Measurements from ENCODE around the gene CLUH. TPM values are rescaled to one million over a fixed set of nuclear protein-coding genes. Genes with fewer than 3 reads are reported as not detected.

The CLUH gene
- polyA plus RNA-seq, 2 of the 4 experiments (the other 2 are of a cell fraction), result 23.6 to 93.1 TPM

DNA sequence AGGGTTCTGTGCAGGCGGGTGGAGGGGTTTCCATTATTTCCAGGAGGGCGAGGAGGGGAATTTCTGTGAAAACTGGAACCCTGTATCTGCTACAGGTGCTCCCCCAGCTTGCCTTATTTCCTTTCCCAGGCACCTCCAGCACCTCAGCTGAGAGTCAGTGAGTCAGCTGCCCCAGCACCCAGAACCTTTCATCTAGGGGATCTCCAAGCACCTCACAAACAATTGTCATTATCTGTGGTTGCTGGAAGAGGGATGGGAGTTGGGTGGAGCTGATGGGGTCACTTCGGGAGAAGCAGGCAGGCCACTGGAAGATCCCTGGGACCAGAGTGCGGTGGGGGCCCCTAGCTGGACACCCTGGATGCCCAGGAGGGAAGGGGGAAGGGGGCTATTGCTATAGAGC is 10.0 kb upstream of the CLUH start:
- WGBS (ENCODE audit: missing lambda C conversion rate), result 52% methylated on average over 3 of the region's 4 CpGs
- Histone ChIP-seq H3K4me2 (no peak overlapping the region), H3K9me3 (0 out of 3 replicates have a peak, but pooled peaks cover 4% of the 10 kb centered on the region), H3K4me1 (no peaks in the 10 kb centered on the region), H3K4me3 (no peak overlapping the region), H3K27ac (no peak overlapping the region)
- CTCF ChIA-PET, result interaction anchor here (1.0 to 2.1 kb wide), 5 partner anchors 9 to 291 kb away, joined by 3 to 6 read pairs (median 4); no protein-coding TSS in a partner anchor
- POLR2A ChIA-PET, result no interaction called here
- ATAC-seq (no peak; a peak in 1 of 6 replicates), FAIRE-seq (no peak), DNase-seq (ENCODE audit: low read depth in 1 of 2, low spot score in 1 of 2) (no peak)
- TF ChIP-seq BHLHE40 (IDR thresholded peaks at IDR 0.05; ENCODE audit: low read depth, low read length), result no peak
- TF ChIP-seq RAD21 (conservative IDR thresholded peaks at IDR 0.05 in 1 of 2, IDR thresholded peaks at IDR 0.05 in 1 of 2), result no peak
- TF ChIP-seq, protein P1, sequence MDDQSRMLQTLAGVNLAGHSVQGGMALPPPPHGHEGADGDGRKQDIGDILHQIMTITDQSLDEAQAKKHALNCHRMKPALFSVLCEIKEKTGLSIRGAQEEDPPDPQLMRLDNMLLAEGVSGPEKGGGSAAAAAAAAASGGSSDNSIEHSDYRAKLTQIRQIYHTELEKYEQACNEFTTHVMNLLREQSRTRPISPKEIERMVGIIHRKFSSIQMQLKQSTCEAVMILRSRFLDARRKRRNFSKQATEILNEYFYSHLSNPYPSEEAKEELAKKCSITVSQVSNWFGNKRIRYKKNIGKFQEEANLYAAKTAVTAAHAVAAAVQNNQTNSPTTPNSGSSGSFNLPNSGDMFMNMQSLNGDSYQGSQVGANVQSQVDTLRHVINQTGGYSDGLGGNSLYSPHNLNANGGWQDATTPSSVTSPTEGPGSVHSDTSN (IDR thresholded peaks at IDR 0.05), result no peak
- TF ChIP-seq ZFP36 (IDR thresholded peaks at IDR 0.05; ENCODE audit: borderline replicate concordance, partially characterized antibody), result no peak
- TF ChIP-seq CBX2 (IDR thresholded peaks at IDR 0.05; ENCODE audit: borderline replicate concordance, low read depth), result no peak
- TF ChIP-seq, protein P2, sequence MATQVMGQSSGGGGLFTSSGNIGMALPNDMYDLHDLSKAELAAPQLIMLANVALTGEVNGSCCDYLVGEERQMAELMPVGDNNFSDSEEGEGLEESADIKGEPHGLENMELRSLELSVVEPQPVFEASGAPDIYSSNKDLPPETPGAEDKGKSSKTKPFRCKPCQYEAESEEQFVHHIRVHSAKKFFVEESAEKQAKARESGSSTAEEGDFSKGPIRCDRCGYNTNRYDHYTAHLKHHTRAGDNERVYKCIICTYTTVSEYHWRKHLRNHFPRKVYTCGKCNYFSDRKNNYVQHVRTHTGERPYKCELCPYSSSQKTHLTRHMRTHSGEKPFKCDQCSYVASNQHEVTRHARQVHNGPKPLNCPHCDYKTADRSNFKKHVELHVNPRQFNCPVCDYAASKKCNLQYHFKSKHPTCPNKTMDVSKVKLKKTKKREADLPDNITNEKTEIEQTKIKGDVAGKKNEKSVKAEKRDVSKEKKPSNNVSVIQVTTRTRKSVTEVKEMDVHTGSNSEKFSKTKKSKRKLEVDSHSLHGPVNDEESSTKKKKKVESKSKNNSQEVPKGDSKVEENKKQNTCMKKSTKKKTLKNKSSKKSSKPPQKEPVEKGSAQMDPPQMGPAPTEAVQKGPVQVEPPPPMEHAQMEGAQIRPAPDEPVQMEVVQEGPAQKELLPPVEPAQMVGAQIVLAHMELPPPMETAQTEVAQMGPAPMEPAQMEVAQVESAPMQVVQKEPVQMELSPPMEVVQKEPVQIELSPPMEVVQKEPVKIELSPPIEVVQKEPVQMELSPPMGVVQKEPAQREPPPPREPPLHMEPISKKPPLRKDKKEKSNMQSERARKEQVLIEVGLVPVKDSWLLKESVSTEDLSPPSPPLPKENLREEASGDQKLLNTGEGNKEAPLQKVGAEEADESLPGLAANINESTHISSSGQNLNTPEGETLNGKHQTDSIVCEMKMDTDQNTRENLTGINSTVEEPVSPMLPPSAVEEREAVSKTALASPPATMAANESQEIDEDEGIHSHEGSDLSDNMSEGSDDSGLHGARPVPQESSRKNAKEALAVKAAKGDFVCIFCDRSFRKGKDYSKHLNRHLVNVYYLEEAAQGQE (IDR thresholded peaks at IDR 0.05), result no peak
- TF ChIP-seq RARB (CRISPR knock-in tag; IDR thresholded peaks at IDR 0.05), result no peak
- TF ChIP-seq FOSL2 (IDR thresholded peaks at IDR 0.05), result no peak
- TF ChIP-seq FOSL2 (CRISPR knock-in tag; IDR thresholded peaks at IDR 0.05), result no peak
- TF ChIP-seq CHD2 (IDR thresholded peaks at IDR 0.05; ENCODE audit: low read length, partially characterized antibody), result no peak
- TF ChIP-seq, protein P3, sequence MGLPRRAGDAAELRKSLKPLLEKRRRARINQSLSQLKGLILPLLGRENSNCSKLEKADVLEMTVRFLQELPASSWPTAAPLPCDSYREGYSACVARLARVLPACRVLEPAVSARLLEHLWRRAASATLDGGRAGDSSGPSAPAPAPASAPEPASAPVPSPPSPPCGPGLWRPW (IDR thresholded peaks at IDR 0.05), result no peak
- no peak for TF ChIP-seq ZSCAN20 (CRISPR knock-in tag; IDR thresholded peaks at IDR 0.05)

DNA sequence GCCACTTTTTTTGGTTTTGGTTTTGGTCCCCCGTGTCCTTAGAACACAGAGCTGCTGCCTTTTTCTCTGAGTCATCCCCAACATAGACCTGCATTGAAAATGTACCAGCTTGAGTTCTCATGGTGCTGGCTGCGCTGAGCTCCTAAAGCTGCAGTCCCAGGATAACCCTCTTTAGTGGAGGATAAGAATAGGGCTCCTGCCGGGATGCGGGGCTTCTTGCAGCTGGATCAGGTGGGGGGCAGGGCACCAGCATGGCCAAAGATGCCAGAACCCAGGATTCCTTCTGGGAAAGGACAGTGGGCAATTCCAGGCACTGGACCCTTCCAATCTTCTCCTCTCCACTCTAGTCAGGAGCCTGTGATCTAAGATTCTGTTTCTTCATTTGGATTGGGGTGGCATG is 8.3 kb upstream of the CLUH start:
- Histone ChIP-seq H3K9me3 (0 out of 3 replicates have a peak, but pooled peaks cover 4% of the 10 kb centered on the region), H3K27ac (no peak overlapping the region), H3K4me2 (no peak overlapping the region), H3K4me1 (no peaks in the 10 kb centered on the region), H3K4me3 (no peak overlapping the region)
- TF ChIP-seq SMC3 (IDR thresholded peaks at IDR 0.05) (no peak), PHF8 (IDR thresholded peaks at IDR 0.05; ENCODE audit: borderline replicate concordance, low read depth) (no peak), TP53 (CRISPR knock-in tag; IDR thresholded peaks at IDR 0.05) (no peak), MYC (IDR thresholded peaks at IDR 0.05; ENCODE audit: borderline replicate concordance, low read length) (no peak), POLR2A (IDR thresholded peaks at IDR 0.05; ENCODE audit: low read length) (no peak), RAD21 (conservative IDR thresholded peaks at IDR 0.05 in 1 of 2, IDR thresholded peaks at IDR 0.05 in 1 of 2) (no peak), JUN (IDR thresholded peaks at IDR 0.05) (no peak), HOXA7 (CRISPR knock-in tag; IDR thresholded peaks at IDR 0.05) (no peak), POLR2AphosphoS2 (conservative IDR thresholded peaks at IDR 0.05; ENCODE audit: low read length) (no peak), EHF (CRISPR knock-in tag; IDR thresholded peaks at IDR 0.05) (no peak), FOSL2 (IDR thresholded peaks at IDR 0.05) (no peak), FOSL2 (CRISPR knock-in tag; IDR thresholded peaks at IDR 0.05) (no peak), HEYL (CRISPR knock-in tag; IDR thresholded peaks at IDR 0.05) (no peak), ZFP36 (IDR thresholded peaks at IDR 0.05; ENCODE audit: borderline replicate concordance, partially characterized antibody) (no peak), HDAC2 (IDR thresholded peaks at IDR 0.05) (no peak)
- TF ChIP-seq, protein P3 (IDR thresholded peaks at IDR 0.05), result no peak
- TF ChIP-seq, protein P4, sequence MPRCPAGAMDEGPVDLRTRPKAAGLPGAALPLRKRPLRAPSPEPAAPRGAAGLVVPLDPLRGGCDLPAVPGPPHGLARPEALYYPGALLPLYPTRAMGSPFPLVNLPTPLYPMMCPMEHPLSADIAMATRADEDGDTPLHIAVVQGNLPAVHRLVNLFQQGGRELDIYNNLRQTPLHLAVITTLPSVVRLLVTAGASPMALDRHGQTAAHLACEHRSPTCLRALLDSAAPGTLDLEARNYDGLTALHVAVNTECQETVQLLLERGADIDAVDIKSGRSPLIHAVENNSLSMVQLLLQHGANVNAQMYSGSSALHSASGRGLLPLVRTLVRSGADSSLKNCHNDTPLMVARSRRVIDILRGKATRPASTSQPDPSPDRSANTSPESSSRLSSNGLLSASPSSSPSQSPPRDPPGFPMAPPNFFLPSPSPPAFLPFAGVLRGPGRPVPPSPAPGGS (IDR thresholded peaks at IDR 0.05), result no peak
- TF ChIP-seq, protein P1 (IDR thresholded peaks at IDR 0.05), result no peak
- FAIRE-seq, result no peak
- ChIA-PET CTCF (interaction anchor here (1.1 to 1.4 kb wide), 3 partner anchors 12 to 129 kb away, joined by 4 read pairs; no protein-coding TSS in a partner anchor), POLR2A (no interaction called here)
- DNase-seq (ENCODE audit: low read depth in 1 of 2, low spot score in 1 of 2), result no peak
- no peak for ATAC-seq
- WGBS (ENCODE audit: missing lambda C conversion rate), result 65% methylated on average over 4 of the region's 4 CpGs

Measured in A549 (cell line).